OCI-LY1 (cell line): ENCODE data around the gene GLT1D1.

Source experiments
- H2AFZ ChIP-seq: fragments of 200-600 bp; sonication (generic), shearing (Covaris generic); 2 replicates; pipeline ENCODE4 v1.6.0; 2014; ENCODE audit warnings: antibody characterized with exemption, mild to moderate bottlenecking, low read length
- H3F3A ChIP-seq: fragments of 200-600 bp; sonication (generic), shearing (Covaris generic); 2 replicates; pipeline ENCODE4 v1.6.0; 2014; ENCODE audit warnings: mild to moderate bottlenecking, antibody characterized with exemption, low read length, moderate library complexity; ENCODE audit not compliant: insufficient read depth
- H3K27ac ChIP-seq: fragments of 200-600 bp; sonication (generic); 2 replicates; pipeline ENCODE4 v1.5.1; 2014; ENCODE audit warnings: low read length, mixed run types, mild to moderate bottlenecking, low read depth; ENCODE audit not compliant: poor library complexity, severe bottlenecking
- H3K27me3 ChIP-seq: fragments of 200-600 bp; sonication (generic); 2 replicates; pipeline ENCODE4 v1.6.0; 2014; ENCODE audit warnings: antibody characterized with exemption, mild to moderate bottlenecking, low read length, moderate library complexity; ENCODE audit not compliant: insufficient read depth
- H3K36me3 ChIP-seq: fragments of 200-600 bp; sonication (generic); 2 replicates; pipeline ENCODE4 v1.6.1; 2014; ENCODE audit warnings: mild to moderate bottlenecking, antibody characterized with exemption, low read length, moderate library complexity, mixed read lengths; ENCODE audit not compliant: insufficient read depth
- H3K4me1 ChIP-seq: fragments of 200-600 bp; sonication (generic); 2 replicates; pipeline ENCODE4 v1.5.1; 2014; ENCODE audit warnings: mild to moderate bottlenecking, low read length, moderate library complexity; ENCODE audit not compliant: insufficient read depth, severe bottlenecking
- H3K4me2 ChIP-seq: fragments of 200-600 bp; sonication (generic), shearing (Covaris generic); 2 replicates; pipeline ENCODE4 v1.6.1; 2014; ENCODE audit warnings: low read length
- H3K4me3 ChIP-seq: fragments of 200-600 bp; sonication (generic); 2 replicates; pipeline ENCODE4 v1.5.1; 2014; ENCODE audit warnings: low read length, low read depth, mild to moderate bottlenecking, mixed read lengths; ENCODE audit not compliant: poor library complexity, severe bottlenecking
- H3K79me2 ChIP-seq: fragments of 200-600 bp; shearing (Covaris generic); 2 replicates; pipeline ENCODE4 v1.6.1; 2016; ENCODE audit warnings: mixed run types, low read length, mixed read lengths; ENCODE audit not compliant: insufficient read depth
- H3K9ac ChIP-seq: fragments of 200-600 bp; sonication (generic), shearing (Covaris generic); 2 replicates; pipeline ENCODE4 v1.6.1; 2014; ENCODE audit warnings: mild to moderate bottlenecking, low read length, mixed read lengths
- H3K9me2 ChIP-seq: fragments of 200-600 bp; sonication (generic), shearing (Covaris generic); 2 replicates; pipeline ENCODE4 v1.6.1; 2014; ENCODE audit warnings: low read depth, mild to moderate bottlenecking, low read length, mixed read lengths
- H3K9me3 ChIP-seq: fragments of 200-600 bp; shearing (Covaris generic); 2 replicates; pipeline ENCODE4 v1.6.1; 2014; ENCODE audit warnings: low read length, mixed read lengths
- H4K20me1 ChIP-seq: fragments of 200-600 bp; sonication (generic), shearing (Covaris generic); 2 replicates; pipeline ENCODE4 v1.6.0; 2016; ENCODE audit warnings: mild to moderate bottlenecking, low read length; ENCODE audit not compliant: insufficient read depth
- EZH2 ChIP-seq: fragments of 200-600 bp; sonication (generic), shearing (Covaris generic); IDR thresholded peaks from 2 replicates; pipeline ENCODE4 v1.8.0; 2017; ENCODE audit warnings: borderline replicate concordance, mixed run types, mild to moderate bottlenecking, antibody characterized with exemption, low read length, moderate library complexity, mixed read lengths
- TF ChIP-seq, protein P1 (sequence below): fragments of 200-600 bp; sonication (generic), shearing (Covaris generic); IDR thresholded peaks from 2 replicates; pipeline ENCODE4 v1.5.1; 2017; ENCODE audit warnings: mild to moderate bottlenecking, antibody characterized with exemption, low read length, moderate library complexity, mixed read lengths

Gene GLT1D1

DNA sequence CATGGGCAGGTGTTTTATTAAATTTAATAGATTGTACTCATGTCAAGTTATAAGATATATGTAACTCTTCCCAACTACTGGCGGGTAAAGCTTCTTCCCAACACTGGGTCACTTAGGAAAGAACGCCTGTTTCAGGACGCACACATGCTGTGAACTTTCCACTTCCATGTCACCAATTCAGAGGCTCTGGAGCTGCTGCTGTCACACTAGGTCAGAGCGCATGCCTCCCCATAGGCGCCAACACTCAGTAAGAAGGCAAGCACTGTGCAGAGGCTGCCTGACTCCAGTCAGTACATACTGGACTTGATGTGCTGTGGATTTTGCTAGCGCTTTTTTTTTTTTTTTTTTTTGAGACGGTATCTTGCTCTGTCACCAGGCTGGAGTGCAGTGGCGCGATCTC lies 46.7 kb upstream of the GLT1D1 start:
- H3K27me3 ChIP-seq = no peaks in the 10 kb centered on the region
- no peak overlapping the region for H3K4me2 ChIP-seq
- H3K27ac ChIP-seq = no peak overlapping the region
- H3K4me3 ChIP-seq = no peak overlapping the region
- no peak overlapping the region for H2AFZ ChIP-seq
- no peaks in the 10 kb centered on the region for H3F3A ChIP-seq
- peaks cover 15% of the 10 kb centered on the region for H3K79me2 ChIP-seq
- H3K36me3 ChIP-seq = peaks cover 75% of the 10 kb centered on the region
- H3K4me1 ChIP-seq = peaks cover 29% of the 10 kb centered on the region
- TF ChIP-seq EZH2 = no peak
- TF ChIP-seq, protein P1, sequence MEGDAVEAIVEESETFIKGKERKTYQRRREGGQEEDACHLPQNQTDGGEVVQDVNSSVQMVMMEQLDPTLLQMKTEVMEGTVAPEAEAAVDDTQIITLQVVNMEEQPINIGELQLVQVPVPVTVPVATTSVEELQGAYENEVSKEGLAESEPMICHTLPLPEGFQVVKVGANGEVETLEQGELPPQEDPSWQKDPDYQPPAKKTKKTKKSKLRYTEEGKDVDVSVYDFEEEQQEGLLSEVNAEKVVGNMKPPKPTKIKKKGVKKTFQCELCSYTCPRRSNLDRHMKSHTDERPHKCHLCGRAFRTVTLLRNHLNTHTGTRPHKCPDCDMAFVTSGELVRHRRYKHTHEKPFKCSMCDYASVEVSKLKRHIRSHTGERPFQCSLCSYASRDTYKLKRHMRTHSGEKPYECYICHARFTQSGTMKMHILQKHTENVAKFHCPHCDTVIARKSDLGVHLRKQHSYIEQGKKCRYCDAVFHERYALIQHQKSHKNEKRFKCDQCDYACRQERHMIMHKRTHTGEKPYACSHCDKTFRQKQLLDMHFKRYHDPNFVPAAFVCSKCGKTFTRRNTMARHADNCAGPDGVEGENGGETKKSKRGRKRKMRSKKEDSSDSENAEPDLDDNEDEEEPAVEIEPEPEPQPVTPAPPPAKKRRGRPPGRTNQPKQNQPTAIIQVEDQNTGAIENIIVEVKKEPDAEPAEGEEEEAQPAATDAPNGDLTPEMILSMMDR = no peak
- no peaks in the 10 kb centered on the region for H3K9me2 ChIP-seq
- no peaks in the 10 kb centered on the region for H4K20me1 ChIP-seq
- no peak overlapping the region for H3K9ac ChIP-seq
- peaks cover 4% of the 10 kb centered on the region; the same call in 1 of the 2 replicates for H3K9me3 ChIP-seq

GRCh38 chr12:128807161-128807724 lies 46.0 kb upstream of the GLT1D1 start:
- Histone ChIP-seq H3K27ac (no peak overlapping the region), H3K9ac (no peak overlapping the region), H3K36me3 (peaks cover 79% of the 10 kb centered on the region), H3K4me3 (no peak overlapping the region), H3K27me3 (no peaks in the 10 kb centered on the region), H3K9me3 (peaks cover 4% of the 10 kb centered on the region; the same call in 1 of the 2 replicates), H2AFZ (no peak overlapping the region), H3K9me2 (no peaks in the 10 kb centered on the region), H4K20me1 (no peaks in the 10 kb centered on the region), H3K4me2 (no peak overlapping the region), H3F3A (no peaks in the 10 kb centered on the region), H3K4me1 (peaks cover 29% of the 10 kb centered on the region), H3K79me2 (peaks cover 19% of the 10 kb centered on the region)
- no peak for TF ChIP-seq EZH2
- TF ChIP-seq, protein P1 = no peak

DNA sequence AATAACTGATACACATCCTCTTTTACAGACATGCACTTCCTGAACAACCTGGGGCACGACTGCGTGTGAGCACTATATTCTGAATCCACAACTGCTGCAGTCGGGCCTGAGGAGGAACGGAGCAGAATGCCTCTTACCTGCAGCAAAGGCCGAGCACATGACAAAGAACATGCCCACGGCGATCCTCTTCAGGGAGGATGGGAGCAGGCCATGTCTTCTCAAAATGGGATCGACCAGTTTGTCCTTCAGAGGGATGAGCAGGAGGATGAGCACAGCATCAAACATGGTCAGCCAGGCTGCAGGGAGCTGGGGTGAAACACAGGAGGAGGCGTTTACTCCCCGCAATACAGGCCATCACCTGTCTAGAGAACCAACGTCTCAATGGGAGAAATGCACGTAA lies 44.6 kb upstream of the GLT1D1 start:
- Histone ChIP-seq H4K20me1 (no peaks in the 10 kb centered on the region), H3K4me2 (no peak overlapping the region), H3K4me1 (peaks cover 24% of the 10 kb centered on the region), H3K79me2 (peaks cover 13% of the 10 kb centered on the region; the same call in 1 of the 2 replicates), H3K9ac (no peak overlapping the region), H3K9me2 (no peaks in the 10 kb centered on the region), H3K36me3 (peaks cover 81% of the 10 kb centered on the region), H3K4me3 (no peak overlapping the region), H3K9me3 (peaks cover 3% of the 10 kb centered on the region; the same call in 1 of the 2 replicates), H3F3A (no peaks in the 10 kb centered on the region), H3K27me3 (no peaks in the 10 kb centered on the region), H2AFZ (no peak overlapping the region), H3K27ac (no peak overlapping the region)
- TF ChIP-seq, protein P1 = no peak
- no peak for TF ChIP-seq EZH2
